H1 (cell line): ENCODE measurements around the gene KCNT1. TPM values are rescaled to one million over a fixed set of nuclear protein-coding genes. Genes with fewer than 3 reads are reported as not detected.
A peak's percentile ranks its signal among the peaks of the same experiment; 100 is the strongest.

Source experiments
- CTCF ChIA-PET: fragments of 300-600 bp; sonication (Branson Sonifier 250); formaldehyde crosslinking; loops from one replicate; lab custom pipeline; 2021; ENCODE audit not compliant: partially characterized antibody; lab: Charles Lee
- POLR2A ChIA-PET: fragments of 300-600 bp; sonication (Branson Sonifier 250); formaldehyde crosslinking; loops from one replicate; lab custom pipeline; 2021; ENCODE audit warnings: inconsistent platforms; ENCODE audit not compliant: partially characterized antibody; lab: Charles Lee
- DNase-seq, 2 experiments: peaks; one replicate each; pipeline versions ENCODE4 v3.0.0 to v3.0.0-alpha.2; 2010 to 2022; ENCODE audit warnings: low spot score in 2 of 2, low read depth in 1 of 2, mixed read lengths in 1 of 2
- FAIRE-seq: peaks from 2 replicates; lab custom pipeline; 2011; peaks lifted over from hg19 to GRCh38; lab: Jason Lieb, UNC
- H2AFZ ChIP-seq: 2 replicates; pipeline ENCODE4 v1.8.1; 2012; ENCODE audit warnings: low read length, inconsistent platforms
- H2AK5ac ChIP-seq: 2 replicates; pipeline ENCODE4 v1.6.1; 2013; ENCODE audit warnings: low read depth, low read length
- H2BK120ac ChIP-seq: replicated peaks from 2 replicates; pipeline ENCODE3; 2013; ENCODE audit warnings: low read depth, low read length, inconsistent platforms
- H2BK12ac ChIP-seq: 2 replicates; pipeline ENCODE4 v1.6.1; 2013; ENCODE audit warnings: low read depth, low read length
- H2BK15ac ChIP-seq: 2 replicates; pipeline ENCODE4 v1.6.1; 2013; ENCODE audit warnings: low read length
- H2BK20ac ChIP-seq: 2 replicates; pipeline ENCODE4 v1.6.1; 2013; ENCODE audit warnings: low read length
- H2BK5ac ChIP-seq: 2 replicates; pipeline ENCODE4 v1.6.1; 2013; ENCODE audit warnings: low read depth, low read length
- H3K14ac ChIP-seq: 2 replicates; pipeline ENCODE4 v1.6.1; 2013; ENCODE audit warnings: inconsistent platforms; ENCODE audit not compliant: insufficient read length
- H3K18ac ChIP-seq: 2 replicates; pipeline ENCODE4 v1.6.1; 2013; ENCODE audit warnings: low read length; ENCODE audit errors: extremely low read depth
- H3K23ac ChIP-seq: 2 replicates; pipeline ENCODE4 v1.6.1; 2013; ENCODE audit warnings: inconsistent platforms; ENCODE audit not compliant: insufficient read length
- H3K23me2 ChIP-seq: 2 replicates; pipeline ENCODE4 v1.6.1; 2013; ENCODE audit warnings: low read depth, low read length
- H3K27ac ChIP-seq: 2 replicates; pipeline ENCODE4 v1.6.1; 2011; ENCODE audit warnings: low read depth, low read length, inconsistent platforms
- H3K27me3 ChIP-seq, 4 experiments: replicated peaks in 1 of 4; 1 replicate in 1 of 4; 2 replicates in 3 of 4; pipeline versions ENCODE4 v1.6.1 to v1.8.1; 2011 to 2013; ENCODE audit warnings: low read length in 3 of 4, mild to moderate bottlenecking in 3 of 4, inconsistent platforms in 2 of 4, mixed read lengths in 2 of 4, moderate library complexity in 1 of 4; ENCODE audit not compliant: control insufficient read depth in 3 of 4, insufficient read depth in 3 of 4; ENCODE audit errors: extremely low read depth in 1 of 4
- H3K36me3 ChIP-seq, 4 experiments: 2 replicates each; pipeline versions ENCODE4 v1.6.1 to v1.8.1; 2011 to 2013; ENCODE audit warnings: mild to moderate bottlenecking in 4 of 4, low read length in 3 of 4, moderate library complexity in 2 of 4, control low read depth in 1 of 4, inconsistent platforms in 1 of 4; ENCODE audit not compliant: insufficient read depth in 4 of 4, control insufficient read depth in 2 of 4
- H3K4ac ChIP-seq: replicated peaks from 2 replicates; pipeline ENCODE3; 2013; ENCODE audit warnings: low read length, low read depth, mixed read lengths, inconsistent platforms; ENCODE audit not compliant: insufficient read length
- H3K4me1 ChIP-seq, 4 experiments: replicated peaks in 1 of 4; 1 replicate in 1 of 4; 2 replicates in 3 of 4; pipeline versions ENCODE4 v1.6.1 to v1.8.1; 2011 to 2013; ENCODE audit warnings: low read length in 3 of 4, inconsistent platforms in 2 of 4, mixed read lengths in 1 of 4; ENCODE audit not compliant: insufficient read depth in 4 of 4, control insufficient read depth in 3 of 4
- H3K4me2 ChIP-seq, 2 experiments: 2 replicates each; pipeline versions ENCODE4 v1.6.1 to v1.8.1; 2011 to 2013; ENCODE audit warnings: low read depth in 2 of 2, low read length in 2 of 2, control low read depth in 1 of 2, inconsistent platforms in 1 of 2, mild to moderate bottlenecking in 1 of 2; ENCODE audit not compliant: insufficient read depth in 1 of 2
- H3K4me3 ChIP-seq, 4 experiments: fragments of 200-600, 300-600 bp in 1 of 4; sonication (generic), shearing (Covaris generic), sonication (Bioruptor Twin) in 1 of 4; 2 replicates each; pipeline versions ENCODE4 v1.5.1 to v1.8.1; 2011 to 2016; ENCODE audit warnings: low read length in 4 of 4, low read depth in 3 of 4, control low read depth in 2 of 4, inconsistent platforms in 2 of 4, mild to moderate bottlenecking in 2 of 4, mixed read lengths in 1 of 4, moderate library complexity in 1 of 4; ENCODE audit not compliant: insufficient read depth in 2 of 4; ENCODE audit errors: extremely low read depth in 1 of 4
- H3K56ac ChIP-seq: replicated peaks from 2 replicates; pipeline ENCODE3; 2013; ENCODE audit warnings: low read depth, mild to moderate bottlenecking, mixed read lengths, low read length, inconsistent platforms; ENCODE audit not compliant: insufficient read length
- H3K79me1 ChIP-seq: 2 replicates; pipeline ENCODE4 v1.6.1; 2013; ENCODE audit warnings: low read depth, low read length, control low read depth
- H3K79me2 ChIP-seq, 2 experiments: 2 replicates each; pipeline versions ENCODE4 v1.6.1 to v1.8.1; 2012 to 2013; ENCODE audit warnings: low read length in 2 of 2, mild to moderate bottlenecking in 2 of 2, inconsistent platforms in 1 of 2; ENCODE audit not compliant: insufficient read depth in 2 of 2, control insufficient read depth in 1 of 2
- H3K9ac ChIP-seq, 4 experiments: replicated peaks in 1 of 4; 1 replicate in 1 of 4; 2 replicates in 3 of 4; pipeline versions ENCODE4 v1.6.1 to v1.8.1; 2011 to 2013; ENCODE audit warnings: low read depth in 3 of 4, low read length in 3 of 4, control low read depth in 2 of 4, mild to moderate bottlenecking in 2 of 4, moderate library complexity in 2 of 4, inconsistent platforms in 1 of 4; ENCODE audit errors: extremely low read depth in 1 of 4
- H3K9me3 ChIP-seq, 2 experiments: 2 replicates each; pipeline versions ENCODE4 v1.6.1 to v1.8.1; 2012 to 2013; ENCODE audit warnings: mild to moderate bottlenecking in 2 of 2, moderate library complexity in 2 of 2, control low read depth in 1 of 2, inconsistent platforms in 1 of 2, low read depth in 1 of 2, low read length in 1 of 2, mixed read lengths in 1 of 2; ENCODE audit not compliant: insufficient read depth in 2 of 2
- H4K20me1 ChIP-seq, 2 experiments: replicated peaks in 1 of 2; 2 replicates each; pipeline versions ENCODE3 to v1.8.1; 2011 to 2013; ENCODE audit warnings: inconsistent platforms in 2 of 2, low read length in 2 of 2, mild to moderate bottlenecking in 1 of 2; ENCODE audit not compliant: insufficient read depth in 2 of 2, control insufficient read depth in 1 of 2
- H4K5ac ChIP-seq: 2 replicates; pipeline ENCODE4 v1.6.1; 2013; ENCODE audit warnings: low read length, low read depth, mixed read lengths, inconsistent platforms; ENCODE audit not compliant: insufficient read length
- H4K8ac ChIP-seq: 2 replicates; pipeline ENCODE4 v1.8.0; 2013; ENCODE audit warnings: mild to moderate bottlenecking, moderate library complexity, low read length, inconsistent platforms; ENCODE audit not compliant: insufficient read depth; ENCODE audit errors: extremely low read depth
- H4K91ac ChIP-seq: replicated peaks from 2 replicates; pipeline ENCODE3; 2013; ENCODE audit warnings: low read length, mixed read lengths, inconsistent platforms; ENCODE audit not compliant: insufficient read length
- BCL11A ChIP-seq, 2 experiments: IDR thresholded peaks; one replicate each; pipeline ENCODE4 v1.6.1; 2011; ENCODE audit warnings: low read depth in 2 of 2, low read length in 2 of 2, mild to moderate bottlenecking in 2 of 2
- CREB1 ChIP-seq: IDR thresholded peaks from 2 replicates; pipeline ENCODE4 v1.6.1; 2012; ENCODE audit warnings: inconsistent platforms
- EGR1 ChIP-seq: IDR thresholded peaks from 2 replicates; pipeline ENCODE4 v1.6.1; 2011; ENCODE audit warnings: low read depth, low read length, borderline replicate concordance
- EP300 ChIP-seq, 2 experiments: IDR thresholded peaks; 1 replicate in 1 of 2; 2 replicates in 1 of 2; pipeline ENCODE4 v1.6.1; 2011 to 2012; ENCODE audit warnings: low read depth in 2 of 2, low read length in 2 of 2, mild to moderate bottlenecking in 2 of 2, borderline replicate concordance in 1 of 2, inconsistent platforms in 1 of 2, moderate library complexity in 1 of 2
- FOSL1 ChIP-seq: IDR thresholded peaks from 2 replicates; pipeline ENCODE4 v1.6.1; 2011; ENCODE audit warnings: mild to moderate bottlenecking, low read depth, low read length, moderate library complexity; ENCODE audit not compliant: insufficient read depth
- KDM5A ChIP-seq: fragments of 200-600 bp; IDR thresholded peaks from 2 replicates; pipeline ENCODE4 v1.7.1; 2012; ENCODE audit warnings: mild to moderate bottlenecking, low read length, inconsistent platforms, mixed read lengths
- PHF8 ChIP-seq: fragments of 200-600 bp; sonication (generic); conservative IDR thresholded peaks from 2 replicates; pipeline ENCODE4 v1.7.1; 2012; ENCODE audit warnings: low read depth, mild to moderate bottlenecking, inconsistent platforms, low read length, moderate library complexity
- POU5F1 ChIP-seq: IDR thresholded peaks from 2 replicates; pipeline ENCODE4 v1.6.1; 2011; ENCODE audit warnings: low read depth, mild to moderate bottlenecking, low read length, moderate library complexity
- SIRT6 ChIP-seq: IDR thresholded peaks from one replicate; pipeline ENCODE4 v1.7.1; 2012; ENCODE audit warnings: low read length, inconsistent platforms
- TAF1 ChIP-seq: IDR thresholded peaks from 2 replicates; pipeline ENCODE4 v1.6.1; 2011; ENCODE audit warnings: mild to moderate bottlenecking, low read depth, low read length
- TBP ChIP-seq: IDR thresholded peaks from 2 replicates; pipeline ENCODE4 v1.6.1; 2011; ENCODE audit warnings: low read depth, low read length, improper control_type of control experiment
- WGBS, 2 experiments: shearing (Covaris generic) in 1 of 2; methylation state at CpG; one replicate each; pipeline versions ENCODE4 v1.1.6 to v1.1.7; 2013 to 2015; ENCODE audit warnings: low lambda C conversion rate in 2 of 2, mixed read lengths in 2 of 2, inconsistent platforms in 1 of 2, low coverage in 1 of 2, missing lambda C conversion rate in 1 of 2; ENCODE audit not compliant: insufficient replicate concordance in 2 of 2, insufficient coverage in 1 of 2, insufficient read length in 1 of 2; ENCODE audit errors: extremely low coverage in 1 of 2, missing lambda C conversion rate in 1 of 2; 5-methylcytosine and 5-hydroxymethylcytosine counted together
- polyA plus RNA-seq, 7 experiments: library from polyadenylated mRNA; depleted of rRNA in 3 of 7; stranded (reverse) in 5 of 7; unstranded in 2 of 7; fragments of >200 nt in 5 of 7; fragments of 200-250 nt in 2 of 7; gene quantifications; 1 replicate in 5 of 7; 2 replicates in 1 of 7; 4 replicates in 1 of 7; pipeline versions ENCODE4 v1.2.1 to v1.2.3, GENCODE V29; 2011 to 2013; ENCODE audit warnings: missing spikeins in 2 of 7, mixed read lengths in 2 of 7
- total RNA-seq: library from RNA; stranded (reverse); fragmentation: NEBNext Ultra II Directional; extraction: Animal tissue kit (Norgen Biotek cat#: 25700); gene quantifications from 2 replicates; pipeline ENCODE4 v1.2.1, GENCODE V29; 2021
- TF ChIP-seq, protein P1 (sequence below): IDR thresholded peaks from 2 replicates; pipeline ENCODE4 v1.6.1; 2012; ENCODE audit warnings: inconsistent platforms

The KCNT1 gene
- total and polyA plus RNA-seq, 2 of the 8 experiments (the other 6 are each of a cell fraction or from before 2014, with no cell fraction given) = 0.13 to 0.20 TPM

DNA sequence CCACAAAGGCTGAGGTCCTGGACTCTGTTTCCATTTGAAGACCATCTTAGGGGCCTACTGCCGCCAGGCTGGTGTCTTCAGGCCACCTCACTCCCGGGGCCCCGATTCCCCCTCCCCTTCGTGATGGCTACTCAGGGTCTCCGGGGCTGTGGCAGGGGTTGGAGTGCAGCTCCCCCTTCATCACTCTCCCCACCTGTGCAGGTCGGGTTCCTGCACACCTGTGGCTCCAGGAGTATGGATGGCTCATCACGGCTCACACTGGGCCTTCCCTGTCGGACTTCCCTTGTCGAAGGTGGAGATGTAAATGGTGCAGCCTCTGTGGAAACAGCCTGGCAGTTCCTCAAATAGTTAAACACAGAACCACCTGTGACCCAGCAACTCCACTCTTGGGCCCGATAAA is 27.0 kb upstream of the KCNT1 start:
- Histone ChIP-seq H4K5ac (no peak overlapping the region), H3K27ac (no peak overlapping the region), H3K79me2 (no peaks in the 10 kb centered on the region), H2AFZ (no peak overlapping the region), H3K18ac (no peak overlapping the region), H3K4me3 (no peak overlapping the region), H3K23ac (no peak overlapping the region), H2BK20ac (no peak overlapping the region), H3K14ac (no peak overlapping the region), H2BK15ac (no peak overlapping the region), H3K4me2 (no peak overlapping the region), H3K36me3 (no peaks in the 10 kb centered on the region), H3K27me3 (no peaks in the 10 kb centered on the region), H2BK12ac (peak overlapping the region; percentile 50; the same call in 1 of the 2 replicates), H3K4me1 (peaks cover 0 to 7% (median 2%) of the 10 kb centered on the region in 4 experiments; a peak in 3 of 7 replicates), H3K9me3 (peaks cover 0 to 4% of the 10 kb centered on the region in 2 experiments; a peak in 1 of 4 replicates), H2BK120ac (no peak overlapping the region), H3K9ac (no peak overlapping the region), H4K8ac (no peak overlapping the region), H2BK5ac (no peak overlapping the region), H3K79me1 (no peaks in the 10 kb centered on the region), H3K56ac (no peak overlapping the region), H2AK5ac (no peak overlapping the region), H3K23me2 (no peaks in the 10 kb centered on the region), H4K91ac (no peak overlapping the region), H3K4ac (no peak overlapping the region), H4K20me1 (no peaks in the 10 kb centered on the region)
- WGBS, 2 experiments = 93% methylated on average over 10 of the region's 10 CpGs; no CpG with 5 or more reads in 1 of the 2 experiments
- no peak for FAIRE-seq
- POLR2A ChIA-PET = interaction anchor here (1.6 kb wide), 1 partner anchor 26 kb away, joined by 3 read pairs; no protein-coding TSS in a partner anchor
- CTCF ChIA-PET = no interaction called here
- no peak for DNase-seq
- TF ChIP-seq BCL11A (IDR thresholded peaks at IDR 0.05; ENCODE audit: low read depth in 2 of 2, low read length in 2 of 2) (no peak), CREB1 (no peak), KDM5A (no peak), TBP (no peak), EGR1 (no peak), TAF1 (no peak), SIRT6 (no peak), POU5F1 (no peak), PHF8 (no peak), FOSL1 (no peak), EP300 (IDR thresholded peaks at IDR 0.05; ENCODE audit: borderline replicate concordance in 1 of 2, low read depth in 2 of 2, low read length in 2 of 2) (no peak)
- TF ChIP-seq, protein P1, sequence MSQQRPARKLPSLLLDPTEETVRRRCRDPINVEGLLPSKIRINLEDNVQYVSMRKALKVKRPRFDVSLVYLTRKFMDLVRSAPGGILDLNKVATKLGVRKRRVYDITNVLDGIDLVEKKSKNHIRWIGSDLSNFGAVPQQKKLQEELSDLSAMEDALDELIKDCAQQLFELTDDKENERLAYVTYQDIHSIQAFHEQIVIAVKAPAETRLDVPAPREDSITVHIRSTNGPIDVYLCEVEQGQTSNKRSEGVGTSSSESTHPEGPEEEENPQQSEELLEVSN = no peak
